Measurements from ENCODE around the gene KCTD7.
"Not testable (repeated sequence)": the region's sequence is repeated elsewhere in the genome, so short reads cannot be mapped to it uniquely, and the experiment has no call there.

Gene KCTD7

GRCh38 chr7:66682350-66683093 lies 53.8 kb downstream of the KCTD7 start:
- DNase-seq: no peak

DNA sequence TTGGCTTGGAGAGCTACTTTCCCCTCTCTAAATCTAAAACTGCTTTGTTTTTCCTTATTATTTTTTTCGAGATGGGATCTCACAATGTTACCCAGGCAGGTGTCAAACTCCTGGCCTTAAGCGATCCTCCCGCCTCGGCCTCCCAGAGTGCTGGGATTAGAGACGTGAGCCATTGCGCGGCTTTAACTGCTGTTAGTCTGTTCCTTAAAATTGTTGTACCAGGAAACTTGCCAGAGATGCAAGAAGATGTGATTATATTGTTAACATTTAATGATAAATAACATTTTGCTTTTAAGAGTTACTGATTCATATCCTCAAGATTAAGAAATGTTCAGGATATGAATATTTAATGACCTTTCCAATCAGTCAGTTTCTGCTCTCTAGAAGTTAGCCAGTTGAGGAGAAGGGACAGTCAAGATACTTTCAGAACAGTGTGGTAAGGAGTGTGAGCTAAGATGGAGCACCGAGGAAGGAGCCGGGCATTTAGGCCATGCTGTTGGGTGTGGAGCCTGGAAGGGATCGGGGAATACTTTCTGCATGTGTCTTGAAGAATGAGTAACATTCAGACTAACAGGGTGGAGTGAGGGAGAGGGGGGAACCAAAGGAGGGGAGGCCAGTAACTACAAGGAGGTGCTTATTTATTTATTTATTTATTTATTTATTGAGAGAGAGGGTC lies 54.6 kb downstream of the KCTD7 start:
- not testable (repeated sequence) for DNase-seq

DNA sequence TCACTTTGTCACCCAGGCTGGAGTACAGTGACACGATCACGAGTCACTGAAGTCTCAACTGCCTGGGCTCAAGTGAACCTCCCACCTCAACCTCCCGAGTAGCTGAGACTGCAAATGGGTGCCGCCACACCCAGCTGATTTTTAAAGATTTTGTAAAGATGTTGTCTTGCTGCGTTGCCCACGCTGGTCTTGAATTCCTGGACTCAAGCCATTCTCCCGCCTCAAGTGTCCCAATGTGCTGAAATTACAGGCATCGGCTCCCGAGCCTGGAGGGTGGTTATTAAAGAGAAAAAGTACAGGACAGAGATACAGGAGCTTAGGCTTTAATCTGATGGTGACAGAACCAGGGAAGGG lies 55.1 kb downstream of the KCTD7 start:
- DNase-seq: no peak

DNA sequence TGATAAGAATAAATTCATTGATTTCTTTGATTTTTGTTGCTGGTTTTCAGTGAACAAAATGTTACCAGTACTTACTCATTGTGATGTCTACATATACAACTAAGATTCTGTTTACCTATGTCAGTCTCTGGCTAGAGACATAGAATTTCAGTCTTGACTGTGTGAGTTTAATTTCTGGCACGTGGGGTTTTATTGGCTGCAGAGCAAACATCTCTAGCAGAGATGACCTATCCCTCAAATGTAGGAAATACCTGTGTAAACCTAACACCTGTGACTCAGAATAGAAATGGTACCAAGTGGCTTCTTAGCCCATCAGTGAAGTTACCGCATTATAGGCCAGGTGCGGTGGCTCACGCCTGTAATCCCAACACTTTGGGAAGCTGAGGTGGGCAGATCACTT lies 57.0 kb downstream of the KCTD7 start:
- DNase-seq: not testable (repeated sequence)

GRCh38 chr7:66687186-66687585 lies 58.5 kb downstream of the KCTD7 start:
- no peak for DNase-seq

DNA sequence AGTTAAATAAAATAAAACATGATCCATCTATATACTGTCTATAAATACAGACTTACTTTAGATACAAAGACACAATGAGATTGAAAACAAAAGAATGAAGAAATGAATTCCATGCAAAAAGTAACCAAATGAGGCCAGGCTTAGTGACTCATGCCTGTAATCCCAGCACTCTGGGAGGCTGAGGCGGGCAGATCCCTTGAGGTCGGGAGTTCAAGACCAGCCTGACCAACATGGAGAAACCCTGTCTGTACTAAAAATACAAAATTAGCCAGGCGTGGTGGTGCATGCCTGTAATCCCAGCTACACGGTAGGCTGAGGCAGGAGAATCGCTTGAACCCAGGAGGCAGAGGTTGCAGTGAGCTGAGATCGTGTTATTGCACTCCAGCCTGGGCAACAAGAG lies 59.0 kb downstream of the KCTD7 start:
- DNase-seq: not testable (repeated sequence)

GRCh38 chr7:66689081-66689480 lies 60.4 kb downstream of the KCTD7 start:
- no peak for DNase-seq

DNA sequence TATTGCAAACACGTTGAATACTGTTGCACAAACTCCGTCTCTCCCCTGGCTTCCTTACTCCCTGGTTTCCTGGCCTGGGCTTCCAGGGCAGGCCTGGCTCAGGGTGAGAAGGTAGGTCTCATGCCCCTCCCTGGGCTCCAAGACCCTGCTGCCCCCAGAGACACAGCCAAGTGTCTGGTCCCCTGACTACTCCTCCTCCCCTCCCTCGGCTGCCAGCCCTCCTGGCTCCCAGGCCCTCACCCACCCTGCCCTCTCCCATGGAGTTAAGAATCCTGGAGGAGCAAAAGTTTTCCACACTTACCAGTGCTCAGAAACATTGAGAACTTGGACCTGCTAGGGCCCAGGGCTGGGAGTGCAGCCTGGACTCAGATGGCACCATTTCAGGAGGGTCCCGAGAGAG lies 64.7 kb downstream of the KCTD7 start:
- DNase-seq: no peak

Data from central memory CD4-positive, alpha-beta T cell (primary cell).